Measurements from ENCODE around the gene VWA8.

GRCh38 chr13:41606646-41607045 is 354.3 kb downstream of the VWA8 start:
- TF ChIP-seq CTCF (conservative IDR thresholded peaks at IDR 0.05) = no peak
- TF ChIP-seq ZFX (IDR thresholded peaks at IDR 0.05) = no peak

All from C4-2B (cell line).